ENCODE results near the gene PIF1.
A peak's percentile ranks its signal among the peaks of the same experiment; 100 is the strongest.

Gene PIF1

GRCh38 chr15:64825431-64826294, at the start of gene PIF1:
Gene PIF1, minus strand, starts transcription at chr15:64825647. Its CDS starts 1,312 bp downstream, at chr15:64824335.
- peak; percentile 63 to 90 for DNase-seq (ENCODE audit: low spot score in 2 of 2)
- Mint-ChIP-seq H3K27ac (peak within 1 kb of the TSS; percentile 76), H3K4me1 (peaks cover 41% of the 10 kb centered on the region), H3K9me3 (no peaks in the 10 kb centered on the region), H3K36me3 (peaks cover 10% of the 10 kb centered on the region), H3K4me3 (peak within 1 kb of the TSS; percentile 84)
- peak; percentile 94 for ATAC-seq

GRCh38 chr15:64870353-64870752, 44.9 kb upstream of the PIF1 start:
- ATAC-seq (no peak), DNase-seq (ENCODE audit: low spot score in 2 of 2) (no peak)
- Mint-ChIP-seq H3K27ac (peak overlapping the region; percentile 59), H3K36me3 (peaks cover 31% of the 10 kb centered on the region), H3K4me1 (peaks cover 37% of the 10 kb centered on the region), H3K9me3 (no peaks in the 10 kb centered on the region), H3K4me3 (no peak overlapping the region)

- H3K36me3 Mint-ChIP-seq: peaks cover 39% of the 10 kb centered on the region
- H3K27ac Mint-ChIP-seq: peak overlapping the region; percentile 59
- H3K4me1 Mint-ChIP-seq: peaks cover 30% of the 10 kb centered on the region
- H3K4me3 Mint-ChIP-seq: no peak overlapping the region
- ATAC-seq (no peak), DNase-seq (ENCODE audit: low spot score in 2 of 2) (no peak)
- no peaks in the 10 kb centered on the region for H3K9me3 Mint-ChIP-seq
These were observed 44.1 kb upstream of the PIF1 start for GRCh38 chr15:64869501-64869900.

GRCh38 chr15:64865998-64866520, 40.6 kb upstream of the PIF1 start:
- H3K36me3 Mint-ChIP-seq: peaks cover 68% of the 10 kb centered on the region
- H3K9me3 Mint-ChIP-seq: no peaks in the 10 kb centered on the region
- ATAC-seq (no peak), DNase-seq (ENCODE audit: low spot score in 2 of 2) (no peak)
- H3K4me1 Mint-ChIP-seq: peaks cover 34% of the 10 kb centered on the region
- H3K27ac Mint-ChIP-seq: peak overlapping the region; percentile 80
- no peak overlapping the region for H3K4me3 Mint-ChIP-seq

GRCh38 chr15:64865126-64865997, 39.9 kb upstream of the PIF1 start:
- peak overlapping the region; percentile 85 for H3K27ac Mint-ChIP-seq
- no peaks in the 10 kb centered on the region for H3K9me3 Mint-ChIP-seq
- H3K4me3 Mint-ChIP-seq: no peak overlapping the region
- DNase-seq (ENCODE audit: low spot score in 2 of 2) (no peak), ATAC-seq (peak; percentile 38)
- peaks cover 36% of the 10 kb centered on the region for H3K4me1 Mint-ChIP-seq
- H3K36me3 Mint-ChIP-seq: peaks cover 75% of the 10 kb centered on the region

GRCh38 chr15:64864068-64864467, 38.6 kb upstream of the PIF1 start:
- Mint-ChIP-seq H3K4me1 (peaks cover 32% of the 10 kb centered on the region), H3K9me3 (no peaks in the 10 kb centered on the region), H3K4me3 (no peak overlapping the region), H3K36me3 (peaks cover 84% of the 10 kb centered on the region), H3K27ac (peak overlapping the region; percentile 85)
- DNase-seq (ENCODE audit: low spot score in 2 of 2) (no peak), ATAC-seq (no peak)

- Mint-ChIP-seq H3K9me3 (no peaks in the 10 kb centered on the region), H3K4me1 (peaks cover 48% of the 10 kb centered on the region), H3K27ac (peak overlapping the region; percentile 79), H3K4me3 (no peak overlapping the region), H3K36me3 (peaks cover 93% of the 10 kb centered on the region)
- ATAC-seq (no peak), DNase-seq (ENCODE audit: low spot score in 2 of 2) (no peak)
These were observed 37.0 kb upstream of the PIF1 start for GRCh38 chr15:64862408-64862807.

GRCh38 chr15:64861960-64862359, 36.5 kb upstream of the PIF1 start:
- H3K4me1 Mint-ChIP-seq: peaks cover 50% of the 10 kb centered on the region
- no peaks in the 10 kb centered on the region for H3K9me3 Mint-ChIP-seq
- peak overlapping the region; percentile 79 for H3K27ac Mint-ChIP-seq
- ATAC-seq: no peak
- H3K36me3 Mint-ChIP-seq: peaks cover 92% of the 10 kb centered on the region
- no peak for DNase-seq (ENCODE audit: low spot score in 2 of 2)
- H3K4me3 Mint-ChIP-seq: no peak overlapping the region

- no peak overlapping the region for H3K4me3 Mint-ChIP-seq
- ATAC-seq (no peak), DNase-seq (ENCODE audit: low spot score in 2 of 2) (no peak)
- H3K27ac Mint-ChIP-seq: peak overlapping the region; percentile 93
- no peaks in the 10 kb centered on the region for H3K9me3 Mint-ChIP-seq
- peaks cover 92% of the 10 kb centered on the region for H3K36me3 Mint-ChIP-seq
- H3K4me1 Mint-ChIP-seq: peaks cover 52% of the 10 kb centered on the region
These were observed 35.9 kb upstream of the PIF1 start for GRCh38 chr15:64861331-64861730.

- Mint-ChIP-seq H3K27ac (peak overlapping the region; percentile 93), H3K9me3 (no peaks in the 10 kb centered on the region), H3K4me1 (peaks cover 68% of the 10 kb centered on the region), H3K4me3 (no peak overlapping the region), H3K36me3 (peaks cover 93% of the 10 kb centered on the region)
- ATAC-seq: no peak
- no peak for DNase-seq (ENCODE audit: low spot score in 2 of 2)
These were observed 33.8 kb upstream of the PIF1 start for GRCh38 chr15:64859226-64859625.

- Mint-ChIP-seq H3K4me1 (peaks cover 68% of the 10 kb centered on the region), H3K9me3 (no peaks in the 10 kb centered on the region), H3K36me3 (peaks cover 98% of the 10 kb centered on the region), H3K27ac (peak overlapping the region; percentile 93), H3K4me3 (peak overlapping the region; percentile 37)
- DNase-seq (ENCODE audit: low spot score in 2 of 2): no peak
- ATAC-seq: no peak
These were observed 32.7 kb upstream of the PIF1 start for GRCh38 chr15:64858021-64858575.

GRCh38 chr15:64857421-64857820, 32.0 kb upstream of the PIF1 start:
- peak overlapping the region; percentile 93 for H3K27ac Mint-ChIP-seq
- peak overlapping the region; percentile 37 for H3K4me3 Mint-ChIP-seq
- H3K4me1 Mint-ChIP-seq: peaks cover 68% of the 10 kb centered on the region
- no peak for DNase-seq (ENCODE audit: low spot score in 2 of 2)
- ATAC-seq: no peak
- H3K9me3 Mint-ChIP-seq: no peaks in the 10 kb centered on the region
- H3K36me3 Mint-ChIP-seq: peaks cover 98% of the 10 kb centered on the region

- Mint-ChIP-seq H3K4me1 (peaks cover 69% of the 10 kb centered on the region), H3K4me3 (peak overlapping the region; percentile 37), H3K9me3 (no peaks in the 10 kb centered on the region), H3K27ac (peak overlapping the region; percentile 93), H3K36me3 (peaks cover 98% of the 10 kb centered on the region)
- no peak for DNase-seq (ENCODE audit: low spot score in 2 of 2)
- no peak for ATAC-seq
These were observed 31.1 kb upstream of the PIF1 start for GRCh38 chr15:64856429-64857145.

- Mint-ChIP-seq H3K4me1 (peaks cover 73% of the 10 kb centered on the region), H3K9me3 (no peaks in the 10 kb centered on the region), H3K36me3 (peaks cover 99% of the 10 kb centered on the region), H3K27ac (peak overlapping the region; percentile 93), H3K4me3 (no peak overlapping the region)
- DNase-seq (ENCODE audit: low spot score in 2 of 2): no peak
- ATAC-seq: no peak
These were observed 29.9 kb upstream of the PIF1 start for GRCh38 chr15:64855205-64855975.
